Astrocyte of the hippocampus (primary cell): ENCODE data around the gene LHX6.

Experiments used
- DNase-seq: peaks from one replicate; pipeline ENCODE4 v3.0.0; 2011; ENCODE audit warnings: low read depth, low spot score

The LHX6 gene

DNA sequence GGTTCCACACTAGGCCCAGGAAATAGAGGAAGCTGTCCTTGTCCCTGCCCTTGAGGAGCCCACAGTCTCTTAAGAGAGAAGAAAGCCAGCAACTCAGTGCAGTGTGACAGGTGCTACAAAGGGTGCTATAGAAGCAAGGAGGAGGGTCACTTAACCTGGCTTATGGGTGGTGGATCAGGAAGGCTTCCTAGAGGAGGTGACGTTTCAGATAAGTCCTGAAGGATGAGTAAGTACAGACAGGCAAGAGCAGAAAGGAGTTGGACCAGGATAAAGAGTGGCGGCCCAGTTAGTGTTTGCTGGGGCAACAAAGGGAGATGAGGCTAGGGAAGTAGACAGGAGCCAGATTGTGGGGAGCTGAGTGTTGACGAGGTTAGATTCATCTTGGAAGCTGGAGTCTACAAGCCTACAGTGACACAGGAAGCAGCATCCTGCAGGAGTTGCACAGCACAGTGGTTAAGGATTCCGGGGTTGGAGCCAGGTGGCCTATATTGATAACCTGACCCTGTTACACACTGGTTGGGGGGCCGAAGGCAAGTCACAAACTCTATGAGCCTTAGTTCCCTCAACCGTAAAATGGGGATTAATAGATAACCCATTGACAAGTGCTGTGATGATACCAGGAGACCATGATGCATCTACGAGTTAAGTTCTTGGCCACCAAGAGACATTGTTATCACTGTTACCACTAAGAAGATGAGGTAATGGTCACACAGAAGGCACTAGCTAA, 5.4 kb upstream of the LHX6 start:
- no peak for DNase-seq

DNA sequence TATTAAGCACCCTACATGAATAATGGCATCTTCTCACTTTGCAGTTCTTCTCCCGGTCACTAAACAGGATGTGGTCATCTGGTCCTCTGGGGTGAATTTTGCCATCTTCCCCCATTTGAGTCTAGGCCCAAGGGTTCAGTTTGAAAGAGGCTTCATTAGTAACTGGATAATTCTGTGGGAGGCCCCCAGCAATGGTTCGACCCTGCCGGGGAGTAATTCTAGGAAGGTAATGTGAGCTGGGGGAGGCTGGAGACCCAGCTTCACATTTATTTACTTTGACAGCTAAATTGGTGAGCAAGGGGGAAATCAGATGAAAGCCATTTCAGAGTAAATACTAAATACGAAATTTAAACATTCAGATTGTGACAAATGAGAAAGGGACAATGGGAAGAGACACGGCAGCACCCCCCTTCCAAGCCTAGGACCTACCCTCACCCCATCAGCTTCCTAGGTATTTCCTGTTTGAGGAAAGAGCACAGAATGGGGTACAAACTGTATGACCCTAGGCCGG, 4.1 kb upstream of the LHX6 start:
- no peak for DNase-seq

DNA sequence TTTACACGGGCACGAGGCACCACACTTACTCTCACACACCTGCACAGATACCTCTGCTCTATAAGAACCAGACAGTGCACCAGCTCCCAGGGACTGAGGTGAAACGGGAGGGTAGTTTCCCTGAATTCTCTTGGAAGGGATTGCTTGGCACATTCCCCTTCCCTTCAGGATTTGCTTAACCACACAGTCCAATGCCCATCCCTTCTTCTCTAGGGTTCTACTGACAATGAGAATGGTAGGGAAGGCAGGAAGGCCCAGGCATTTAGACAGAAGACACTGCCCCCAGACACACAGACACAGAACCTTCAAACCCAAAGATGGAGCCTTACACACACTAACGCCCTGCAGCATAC, 704 bp upstream of the LHX6 start:
- DNase-seq = no peak

DNA sequence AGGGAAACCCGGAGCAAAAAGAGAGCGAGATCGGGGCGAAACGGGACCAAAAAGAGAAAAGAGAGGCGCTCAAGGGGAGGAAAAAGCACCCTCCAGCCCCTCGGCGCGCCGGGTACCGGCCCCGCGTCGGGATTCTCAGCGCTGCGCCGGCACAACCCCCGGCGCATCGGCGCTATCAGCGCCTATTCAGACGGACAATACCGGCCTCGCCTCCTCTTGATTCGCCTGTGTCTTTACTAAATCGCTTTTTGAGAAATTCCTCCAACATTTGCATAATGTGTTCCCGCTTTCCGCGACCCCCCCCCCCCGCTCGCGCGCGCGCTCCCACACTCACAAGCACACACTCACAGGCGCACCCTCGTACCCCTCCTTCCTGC, 578 bp downstream of the LHX6 start:
- no peak for DNase-seq

DNA sequence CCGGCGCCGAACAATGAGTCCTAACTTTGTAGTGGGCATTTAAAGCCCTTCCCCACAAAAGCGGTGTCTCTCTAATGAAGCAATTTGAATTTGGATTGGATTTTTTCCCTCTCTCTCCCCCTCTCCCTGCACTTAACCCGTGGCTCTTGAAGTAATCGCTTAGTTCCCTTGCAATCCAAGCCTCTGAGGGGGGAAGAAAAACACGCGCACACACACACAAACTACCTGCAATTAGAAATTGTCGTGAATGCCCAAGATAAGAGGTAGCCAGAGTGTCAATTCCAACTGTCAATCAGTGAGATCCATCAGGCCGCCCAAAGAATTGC, 1.2 kb downstream of the LHX6 start:
- DNase-seq = no peak

DNA sequence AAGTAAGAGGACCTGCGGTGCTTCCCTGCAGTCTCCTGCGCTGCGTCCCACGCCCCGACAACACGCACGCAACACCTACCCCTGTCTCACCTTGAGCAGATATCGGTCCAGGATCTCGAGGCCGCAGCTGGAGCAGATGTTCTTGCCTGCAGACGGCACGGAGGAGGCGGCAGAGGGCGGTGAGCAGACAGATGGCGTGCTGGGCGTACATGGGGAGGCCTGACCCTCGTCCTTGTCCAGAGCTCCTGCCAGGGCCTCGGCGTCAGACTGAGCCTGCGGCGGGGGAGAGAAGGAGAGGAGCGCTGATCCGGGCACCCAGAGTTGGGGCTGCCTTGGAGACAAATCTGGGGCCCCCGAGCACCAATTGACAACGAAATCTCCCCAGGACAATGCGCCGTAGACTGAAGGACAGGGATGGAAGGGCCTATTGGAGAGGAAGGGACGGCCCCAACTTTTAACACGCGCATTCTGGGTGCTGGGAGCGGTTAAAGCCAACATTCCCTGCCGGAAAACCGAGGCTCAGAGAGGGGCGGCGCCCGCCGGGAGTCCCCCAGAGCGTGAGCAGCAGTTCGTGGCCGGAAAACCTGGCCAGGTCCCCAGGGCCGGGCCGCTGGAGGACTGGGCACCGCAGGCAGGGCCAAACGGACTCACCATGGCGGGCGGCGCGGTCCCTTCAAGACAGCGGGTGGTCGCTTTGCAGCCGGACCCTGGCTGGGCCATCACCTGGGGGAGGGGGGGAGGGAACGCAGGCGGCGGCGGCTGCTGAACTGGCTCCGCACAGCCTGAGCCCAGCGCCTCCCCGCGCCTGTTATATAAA, 1.8 kb downstream of the LHX6 start:
- no peak for DNase-seq

DNA sequence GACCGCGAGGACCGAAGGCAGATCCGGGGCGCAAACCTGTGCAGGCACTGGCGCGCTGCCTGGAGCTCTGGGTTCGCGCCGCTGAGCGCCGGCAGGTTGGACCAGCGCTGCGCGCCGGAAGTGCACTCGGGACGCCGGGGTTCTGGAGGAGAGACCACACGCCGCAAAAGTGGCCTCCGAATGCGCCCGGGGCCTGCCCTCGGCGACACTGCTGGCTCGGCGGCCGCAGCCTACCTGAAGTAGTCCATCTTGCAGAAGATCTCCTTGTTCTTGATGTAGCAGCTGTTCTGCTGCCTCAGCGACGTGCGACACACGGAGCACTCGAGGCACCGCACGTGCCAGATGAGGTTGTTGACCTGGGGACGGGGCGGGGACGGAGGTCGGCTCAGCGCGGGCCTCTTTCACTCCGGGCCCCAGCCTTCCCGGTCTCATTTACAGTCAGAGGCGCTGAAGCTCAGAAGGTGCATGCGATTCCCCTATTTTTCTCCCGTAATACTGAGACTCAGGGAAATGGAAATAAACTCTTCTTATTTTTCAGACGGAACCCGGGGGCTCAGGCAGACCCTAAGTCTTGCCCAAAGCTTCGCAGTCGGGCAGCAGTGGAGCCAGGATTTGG, 2.5 kb downstream of the LHX6 start:
- DNase-seq = no peak

DNA sequence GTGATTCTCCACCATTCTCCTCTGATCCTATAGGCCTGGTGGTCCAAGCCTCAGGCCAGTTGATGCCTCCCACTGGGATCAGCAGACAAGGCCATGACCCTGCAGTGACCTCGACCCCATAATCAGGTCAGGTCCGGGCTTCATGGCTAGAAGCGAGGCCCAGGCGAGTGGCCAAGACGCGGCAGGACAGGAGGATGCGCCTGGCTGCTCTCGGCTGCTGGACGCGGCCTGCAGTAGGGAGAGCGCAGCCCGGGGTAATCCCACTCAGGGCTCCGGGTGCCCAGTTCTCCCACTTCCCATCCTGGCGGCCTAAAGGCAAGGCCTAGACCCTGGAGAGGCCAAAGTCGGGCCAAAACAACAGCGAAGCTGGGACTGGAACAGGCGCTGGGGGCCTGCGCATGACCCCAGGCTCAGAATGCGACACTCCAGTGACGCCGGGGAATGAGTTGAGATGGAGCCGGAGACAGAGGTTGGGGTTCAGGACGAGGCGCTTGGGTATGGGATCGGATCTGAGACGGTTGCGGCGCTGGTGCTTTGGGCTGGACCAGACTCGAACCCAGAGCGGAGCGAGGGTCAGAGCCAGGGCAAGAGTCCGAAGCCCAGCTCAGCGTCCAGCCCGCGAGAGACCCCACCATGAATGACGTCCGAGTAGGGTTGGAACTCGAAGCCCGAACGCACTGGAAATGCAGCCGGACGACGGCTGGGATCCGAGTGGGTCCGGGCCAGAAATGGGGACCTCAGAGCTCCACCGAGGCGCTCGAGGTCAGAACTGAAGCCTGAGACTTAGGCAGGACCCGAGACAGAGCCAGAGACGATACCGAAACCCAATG, 3.2 kb downstream of the LHX6 start:
- no peak for DNase-seq

DNA sequence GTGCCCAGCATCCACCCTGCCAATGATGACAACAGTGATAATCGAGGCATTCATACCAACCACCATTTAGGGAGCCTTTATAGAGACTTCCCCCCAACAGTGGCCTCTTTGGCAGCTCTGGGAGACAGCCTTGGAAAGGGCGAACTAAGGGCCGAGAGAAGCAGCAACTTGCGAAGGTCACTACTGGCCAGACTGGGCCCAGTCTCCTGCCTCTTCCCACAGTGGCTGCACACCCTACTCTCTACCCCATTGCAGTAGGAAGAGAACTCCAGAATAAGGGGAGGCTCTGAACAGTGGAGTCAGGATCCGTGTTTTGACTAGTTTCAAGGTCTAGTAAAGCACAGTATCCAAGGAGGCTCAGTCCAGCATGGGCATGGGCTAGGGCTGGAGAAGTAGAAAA, 5.3 kb downstream of the LHX6 start:
- no peak for DNase-seq

DNA sequence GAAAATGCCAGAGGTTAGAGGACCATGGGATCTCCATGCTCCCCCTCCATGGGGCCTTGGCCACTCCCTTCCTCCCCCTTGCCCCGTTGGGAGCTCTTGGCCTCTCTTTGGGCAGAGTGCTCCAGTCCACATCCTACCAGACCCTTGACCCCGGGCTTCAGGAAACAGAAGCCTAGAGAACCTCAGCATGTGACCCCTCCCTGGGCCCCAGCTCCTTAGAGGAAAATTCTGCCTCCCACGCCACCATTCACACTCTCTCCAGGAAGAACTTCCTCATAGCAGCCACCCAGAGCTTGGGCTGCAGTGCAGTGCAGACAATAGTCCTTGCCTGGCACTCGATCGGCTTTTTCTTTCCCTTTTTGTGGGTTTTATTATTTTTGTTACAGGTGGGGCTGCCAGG, 6.0 kb downstream of the LHX6 start:
- DNase-seq = no peak

DNA sequence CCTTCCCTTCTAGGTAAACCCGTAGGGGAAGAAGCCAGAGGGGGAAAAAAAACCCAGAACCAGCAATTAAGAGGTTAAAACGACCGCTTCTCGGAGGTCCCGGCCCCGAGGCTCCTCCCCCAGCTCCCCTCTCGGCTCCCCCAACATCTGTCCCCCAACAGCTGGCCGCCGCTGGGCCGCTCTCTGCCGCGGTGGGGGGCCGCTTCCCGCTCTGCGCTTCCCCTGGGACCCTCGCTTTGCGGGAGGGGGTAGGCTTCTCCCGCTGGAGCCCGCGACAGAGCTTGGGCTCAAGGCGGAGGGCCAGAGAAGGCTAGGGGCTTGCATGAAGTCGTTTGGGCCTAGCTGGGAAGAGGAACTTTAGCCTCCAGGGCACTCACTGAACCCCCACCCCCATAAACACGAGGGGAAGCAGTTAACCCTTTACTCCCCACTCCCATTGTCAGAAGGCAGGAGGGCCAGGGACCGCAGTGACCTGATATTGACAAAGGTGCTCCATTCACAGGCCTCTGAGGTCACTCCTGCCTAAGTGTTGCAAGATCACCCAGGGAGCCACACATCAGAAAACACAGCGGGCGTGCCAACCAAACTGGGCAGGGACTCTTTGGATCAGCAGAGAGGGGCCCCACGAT, 7.5 kb downstream of the LHX6 start:
- DNase-seq = no peak

DNA sequence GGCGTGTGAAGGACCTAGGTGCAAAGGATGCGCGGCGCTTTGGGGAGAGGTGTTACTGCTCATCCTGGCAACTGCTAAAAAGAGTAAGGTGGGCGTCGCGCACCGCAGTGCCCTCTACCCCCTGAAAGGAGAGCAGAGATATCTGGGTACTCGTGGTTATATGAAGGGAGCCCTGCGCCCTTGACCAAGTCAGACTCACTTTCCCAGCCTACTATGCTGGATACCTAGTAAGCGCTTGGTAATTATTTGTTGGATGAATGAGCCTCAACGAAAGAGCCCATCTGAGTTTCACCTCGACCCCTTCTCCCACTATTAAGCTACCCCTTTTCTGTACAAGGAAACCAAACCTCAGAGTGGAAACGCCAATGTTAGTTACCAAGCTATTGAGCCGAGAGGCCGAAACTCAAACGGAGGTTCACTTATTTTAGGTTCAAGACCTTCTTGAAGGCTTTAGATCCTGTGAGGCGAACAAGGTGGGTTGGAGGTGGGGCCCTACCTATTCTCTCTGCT, 8.0 kb downstream of the LHX6 start:
- no peak for DNase-seq

DNA sequence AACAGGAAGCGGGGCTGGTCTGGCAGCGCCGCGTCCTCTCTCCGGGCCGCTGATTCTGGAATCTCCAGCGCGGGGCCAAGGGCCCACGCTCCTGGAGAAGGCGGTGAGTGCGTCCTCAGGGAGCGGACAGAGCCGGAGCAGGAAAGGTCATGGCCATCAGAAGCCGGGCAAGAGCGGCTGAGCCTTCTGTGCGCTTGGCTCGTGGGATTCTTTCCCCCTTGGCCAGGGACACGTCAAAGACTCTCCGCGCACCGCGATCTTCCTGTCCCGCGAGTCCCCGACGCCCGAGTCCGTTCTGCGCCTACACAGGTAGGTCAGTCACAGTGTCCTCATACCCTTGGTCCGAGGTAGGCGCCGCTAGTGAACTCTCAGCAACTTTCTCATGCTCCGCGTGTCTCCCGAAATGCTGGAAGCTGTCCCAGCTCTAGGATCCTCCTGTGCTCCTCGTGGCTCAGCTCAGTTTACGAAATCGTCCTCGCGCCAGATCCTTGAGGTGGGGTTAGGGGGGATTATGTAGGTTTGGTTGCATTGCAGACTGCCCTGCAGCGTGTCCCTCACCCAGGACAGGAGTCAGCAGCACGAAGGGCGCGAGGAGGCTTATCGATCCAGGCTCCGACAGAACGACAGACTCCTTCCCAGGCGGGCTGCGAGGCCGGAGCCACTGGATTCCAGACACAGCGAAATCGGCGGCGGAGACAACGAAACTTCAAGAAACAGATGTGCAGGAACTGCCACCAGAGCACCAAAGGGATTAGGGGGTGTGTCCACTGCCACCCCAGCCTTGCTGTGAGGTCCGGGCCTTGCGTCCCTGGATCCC, 8.7 kb downstream of the LHX6 start:
- DNase-seq = peak; percentile 41

DNA sequence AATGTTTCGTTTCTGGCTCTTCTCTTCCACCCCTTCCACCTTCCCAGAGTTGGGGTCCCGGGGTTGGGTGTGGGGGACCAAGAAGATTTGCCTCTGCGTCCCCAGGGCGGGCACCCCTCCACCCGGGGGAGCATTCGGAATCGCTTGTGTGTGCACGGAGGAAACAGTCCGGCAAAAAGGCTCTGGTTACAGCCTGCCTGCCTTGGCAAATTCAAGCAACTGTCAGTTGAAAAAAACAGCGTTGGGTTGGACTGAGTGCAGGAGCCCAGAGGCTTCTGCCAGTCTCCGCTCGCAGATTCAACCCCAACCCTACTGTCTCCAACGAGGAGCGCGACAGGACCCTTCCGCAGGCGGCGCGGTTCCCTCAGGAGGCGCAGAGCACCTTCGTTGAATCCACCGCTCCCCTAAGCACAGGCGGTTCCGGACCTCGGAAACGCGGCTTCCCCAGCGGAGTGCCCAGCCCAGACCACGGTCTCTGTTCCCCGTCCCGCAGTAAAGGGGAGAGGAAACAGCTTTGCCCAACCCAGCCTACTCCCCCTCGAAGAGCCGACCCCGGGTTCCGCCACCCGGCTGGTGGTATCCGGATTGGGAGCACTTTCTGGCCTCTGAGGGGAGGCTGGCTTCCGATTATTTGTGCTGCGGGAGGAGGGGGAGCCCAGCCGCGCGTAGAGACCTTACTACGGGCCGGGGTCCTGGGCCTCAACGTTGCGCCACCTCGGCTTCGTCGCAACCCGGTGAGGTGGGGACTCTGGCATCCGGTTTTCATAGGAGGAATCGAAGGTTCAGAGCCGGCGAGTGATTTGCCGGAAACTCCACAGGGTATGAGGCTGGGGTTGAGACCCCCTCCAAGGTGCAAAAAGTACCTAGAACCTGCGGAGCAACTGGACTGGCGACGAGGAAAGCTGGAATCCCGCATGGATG, 9.6 kb downstream of the LHX6 start:
- DNase-seq = peak; percentile 42

DNA sequence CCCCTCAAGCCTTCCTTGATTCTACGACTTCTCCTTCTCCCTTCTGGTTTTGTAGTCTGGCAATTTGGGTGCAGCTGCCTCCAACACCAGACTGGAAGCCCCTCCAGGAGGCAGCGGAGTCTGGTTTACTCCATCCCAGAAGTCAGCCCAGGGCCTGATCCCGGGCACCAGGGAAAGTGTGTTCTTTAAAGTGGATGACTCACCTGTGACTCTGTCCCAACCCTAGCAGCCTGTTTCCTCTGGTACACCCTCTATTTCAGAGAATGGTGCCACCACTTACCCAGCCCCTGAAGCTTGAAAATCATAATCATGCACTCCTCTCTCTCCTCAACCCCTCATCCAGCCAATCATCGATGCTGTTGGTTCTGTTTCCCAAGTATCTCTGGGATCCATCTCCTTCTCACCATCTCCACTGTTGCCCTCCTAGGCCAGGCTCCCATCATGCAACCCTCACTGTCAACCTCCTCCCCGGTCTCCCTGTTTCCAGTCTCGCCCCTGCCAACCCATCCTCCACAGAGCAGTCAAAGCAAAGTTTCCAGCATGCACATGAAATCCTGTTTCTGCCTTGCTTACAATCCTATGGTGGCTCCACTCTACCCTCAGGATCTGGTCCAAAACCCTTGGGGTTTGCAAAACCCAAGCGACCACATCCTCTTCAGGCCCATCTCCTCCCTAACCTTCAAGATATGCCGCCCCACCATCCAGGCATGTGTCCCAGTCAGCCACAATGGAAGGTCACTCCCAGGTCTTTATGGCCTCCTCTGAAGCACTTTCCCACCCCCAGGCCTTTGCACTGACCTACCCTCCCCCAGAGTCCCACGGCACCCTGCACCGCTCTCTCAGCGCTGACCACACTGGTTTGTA, 10.5 kb downstream of the LHX6 start:
- DNase-seq = no peak

DNA sequence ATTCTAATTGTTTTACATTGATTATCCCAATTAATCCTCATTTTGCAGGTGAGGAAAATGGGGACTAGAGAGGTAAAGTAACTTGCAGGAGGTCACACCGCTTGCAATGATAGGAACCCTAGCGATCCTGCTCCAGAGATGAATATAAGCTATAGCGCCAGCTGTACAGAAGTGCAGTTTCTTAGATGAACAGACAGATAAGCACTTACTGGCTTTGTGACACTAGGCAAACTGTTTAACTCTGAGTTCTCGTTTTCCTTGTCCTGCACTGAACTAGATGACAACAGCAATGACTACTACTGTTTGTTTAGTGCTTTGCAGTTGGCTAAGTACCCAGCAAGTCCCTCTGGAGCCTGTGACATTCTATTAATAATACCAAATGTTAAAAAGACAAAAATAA, 11.1 kb downstream of the LHX6 start:
- no peak for DNase-seq

DNA sequence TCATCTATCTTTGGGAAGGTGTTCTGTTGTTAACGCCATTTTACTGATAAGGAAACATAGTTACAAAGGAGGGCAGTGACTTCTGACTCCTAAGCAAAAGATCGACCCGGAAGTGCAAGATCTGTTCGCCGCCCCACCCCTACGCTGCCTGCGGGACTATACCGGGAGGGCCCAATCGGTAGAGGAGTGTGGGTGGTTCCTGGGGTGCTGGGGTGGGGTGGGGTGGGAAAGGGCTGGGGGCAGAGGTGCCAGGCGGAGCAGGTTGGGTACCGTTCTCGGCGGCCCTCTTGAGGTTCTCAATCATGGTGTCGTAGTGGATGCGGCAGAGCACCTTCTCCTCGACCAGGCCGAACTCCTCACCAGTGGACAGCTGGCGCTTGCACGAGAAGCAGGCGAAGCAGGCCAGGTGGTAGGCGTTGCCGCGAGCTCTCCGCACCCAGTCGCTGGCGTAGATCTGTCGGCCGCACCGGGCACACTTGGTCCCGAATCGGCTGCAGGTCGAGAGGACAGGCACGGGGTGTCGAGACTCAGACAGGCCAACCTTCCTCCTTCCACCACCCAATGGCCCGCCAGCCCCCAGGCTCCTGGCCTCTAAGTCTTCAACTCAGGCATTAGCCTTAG, 11.8 kb downstream of the LHX6 start:
- no peak for DNase-seq
